Kidney (tissue), 14 donors: Measurements from ENCODE around the gene SEC31A. TPM values are rescaled to one million over a fixed set of nuclear protein-coding genes. Genes with fewer than 3 reads are reported as not detected.

Experiments used
- DNase-seq, 5 donors: peaks; one replicate each; pipeline ENCODE4 v3.0.0-alpha.2; 2013 to 2020
- FAIRE-seq: peaks from 2 replicates; lab custom pipeline; 2012; peaks lifted over from hg19 to GRCh38; lab: Jason Lieb, UNC
- H3K27ac ChIP-seq, 2 donors: one replicate each; pipeline ENCODE4 v1.7.0; 2013; ENCODE audit warnings: low read depth in 2 of 2, low read length in 2 of 2, inconsistent platforms in 1 of 2
- H3K27me3 ChIP-seq: one replicate; pipeline ENCODE4 v1.7.1; 2013; ENCODE audit warnings: low read length, inconsistent platforms; ENCODE audit not compliant: control insufficient read depth, insufficient read depth
- H3K36me3 ChIP-seq, 3 donors: one replicate each; pipeline versions ENCODE4 v1.7.0 to v1.7.1; 2013; ENCODE audit warnings: low read length in 3 of 3, control low read depth in 1 of 3, inconsistent platforms in 1 of 3; ENCODE audit not compliant: insufficient read depth in 3 of 3, control insufficient read depth in 2 of 3
- H3K4me1 ChIP-seq, 3 donors: one replicate each; pipeline versions ENCODE4 v1.7.0 to v1.7.1; 2013; ENCODE audit warnings: low read length in 3 of 3, inconsistent platforms in 1 of 3, low read depth in 1 of 3; ENCODE audit not compliant: control insufficient read depth in 2 of 3, insufficient read depth in 2 of 3
- H3K4me3 ChIP-seq, 3 donors: one replicate each; pipeline versions ENCODE4 v1.7.0 to v1.8.1; 2013; ENCODE audit warnings: low read length in 3 of 3, control low read depth in 1 of 3, inconsistent platforms in 1 of 3
- H3K9ac ChIP-seq, 3 donors: one replicate each; pipeline versions ENCODE4 v1.7.0 to v1.7.1; 2013; ENCODE audit warnings: low read length in 3 of 3, control low read depth in 1 of 3, inconsistent platforms in 1 of 3
- H3K9me3 ChIP-seq, 3 donors: one replicate each; pipeline versions ENCODE4 v1.7.0 to v1.7.1; 2013; ENCODE audit warnings: low read length in 3 of 3, control low read depth in 1 of 3, inconsistent platforms in 1 of 3; ENCODE audit not compliant: control insufficient read depth in 2 of 3, insufficient read depth in 1 of 3
- intact Hi-C: fragments of 100-400 bp; cut with DNase I; formaldehyde crosslinking; loops from one replicate; pipeline ENCODE4 v1.11.1; 2022
- polyA plus RNA-seq: library from polyadenylated mRNA; stranded (reverse); fragments of 350-450 nt; fragmentation: Illumina TruSeq; extraction: RNeasy Lipid Tissue Mini Kit (QIAGEN cat#74804); gene quantifications from one replicate; pipeline ENCODE4 v1.2.3, GENCODE V29; 2014; ENCODE audit warnings: low read depth, low replicate concordance; ENCODE audit not compliant: insufficient read depth
- total RNA-seq: library from RNA; stranded (reverse); fragmentation: NEBNext Ultra II Directional; extraction: Animal tissue kit (Norgen Biotek cat#: 25700); gene quantifications from one replicate; pipeline ENCODE4 v1.2.1, GENCODE V29; 2021
- TF ChIP-seq, protein P1 (sequence below): IDR thresholded peaks from 3 replicates; pipeline ENCODE4 v1.5.1; 2012; ENCODE audit warnings: mild to moderate bottlenecking, moderate library complexity, borderline replicate concordance; ENCODE audit not compliant: insufficient read depth; ENCODE audit errors: extremely low read depth
- donor health status: control.
- donor health status: control.
- donor health status: control.
- donor health status: control.
- donor health status: control.
- donor health status: DM: yes; HTN: yes; CAD: no.
- donor health status: Normal renal cell carcinoma (clear cell type).

Gene SEC31A
- total and polyA plus RNA-seq, 2 donors from 2014 or later = 104 to 204 TPM

GRCh38 chr4:82803746-82804145 is 87.2 kb downstream of the SEC31A start:
- Histone ChIP-seq H3K27me3 (no peaks in the 10 kb centered on the region), H3K9me3 (no peaks in the 10 kb centered on the region), H3K4me1 (no peaks in the 10 kb centered on the region), H3K27ac (no peak overlapping the region), H3K36me3 (no peaks in the 10 kb centered on the region), H3K4me3 (no peak overlapping the region), H3K9ac (no peak overlapping the region)
- intact Hi-C loops = no loop called here
- FAIRE-seq = no peak
- no peak for DNase-seq
- TF ChIP-seq, protein P1, sequence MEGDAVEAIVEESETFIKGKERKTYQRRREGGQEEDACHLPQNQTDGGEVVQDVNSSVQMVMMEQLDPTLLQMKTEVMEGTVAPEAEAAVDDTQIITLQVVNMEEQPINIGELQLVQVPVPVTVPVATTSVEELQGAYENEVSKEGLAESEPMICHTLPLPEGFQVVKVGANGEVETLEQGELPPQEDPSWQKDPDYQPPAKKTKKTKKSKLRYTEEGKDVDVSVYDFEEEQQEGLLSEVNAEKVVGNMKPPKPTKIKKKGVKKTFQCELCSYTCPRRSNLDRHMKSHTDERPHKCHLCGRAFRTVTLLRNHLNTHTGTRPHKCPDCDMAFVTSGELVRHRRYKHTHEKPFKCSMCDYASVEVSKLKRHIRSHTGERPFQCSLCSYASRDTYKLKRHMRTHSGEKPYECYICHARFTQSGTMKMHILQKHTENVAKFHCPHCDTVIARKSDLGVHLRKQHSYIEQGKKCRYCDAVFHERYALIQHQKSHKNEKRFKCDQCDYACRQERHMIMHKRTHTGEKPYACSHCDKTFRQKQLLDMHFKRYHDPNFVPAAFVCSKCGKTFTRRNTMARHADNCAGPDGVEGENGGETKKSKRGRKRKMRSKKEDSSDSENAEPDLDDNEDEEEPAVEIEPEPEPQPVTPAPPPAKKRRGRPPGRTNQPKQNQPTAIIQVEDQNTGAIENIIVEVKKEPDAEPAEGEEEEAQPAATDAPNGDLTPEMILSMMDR = no peak

DNA sequence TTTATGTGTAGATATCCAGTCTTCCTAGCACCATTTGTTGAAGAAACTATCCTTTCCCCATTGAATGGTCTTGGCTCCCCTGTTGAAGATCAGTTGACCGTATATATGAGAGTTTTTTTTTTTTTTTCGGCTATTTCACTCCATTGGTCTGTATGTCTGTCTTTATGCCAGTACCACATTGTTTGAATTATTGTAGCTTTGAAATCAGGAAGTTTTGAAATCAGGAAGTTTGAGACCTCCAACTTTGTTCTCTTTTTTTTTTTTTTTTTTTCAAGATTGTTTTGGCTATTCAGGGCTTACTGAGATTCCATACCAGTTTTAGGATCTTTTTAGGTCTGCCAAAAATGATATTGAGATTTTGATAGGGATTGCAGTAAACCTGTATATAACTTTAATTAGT is 88.0 kb downstream of the SEC31A start:
- H3K27ac ChIP-seq = no peak overlapping the region
- TF ChIP-seq, protein P1 = no peak
- no peaks in the 10 kb centered on the region for H3K27me3 ChIP-seq
- H3K4me1 ChIP-seq = no peaks in the 10 kb centered on the region
- no peak overlapping the region for H3K4me3 ChIP-seq
- intact Hi-C loops = no loop called here
- DNase-seq (no peak), FAIRE-seq (no peak)
- H3K9me3 ChIP-seq = no peaks in the 10 kb centered on the region
- no peak overlapping the region for H3K9ac ChIP-seq
- H3K36me3 ChIP-seq = no peaks in the 10 kb centered on the region

DNA sequence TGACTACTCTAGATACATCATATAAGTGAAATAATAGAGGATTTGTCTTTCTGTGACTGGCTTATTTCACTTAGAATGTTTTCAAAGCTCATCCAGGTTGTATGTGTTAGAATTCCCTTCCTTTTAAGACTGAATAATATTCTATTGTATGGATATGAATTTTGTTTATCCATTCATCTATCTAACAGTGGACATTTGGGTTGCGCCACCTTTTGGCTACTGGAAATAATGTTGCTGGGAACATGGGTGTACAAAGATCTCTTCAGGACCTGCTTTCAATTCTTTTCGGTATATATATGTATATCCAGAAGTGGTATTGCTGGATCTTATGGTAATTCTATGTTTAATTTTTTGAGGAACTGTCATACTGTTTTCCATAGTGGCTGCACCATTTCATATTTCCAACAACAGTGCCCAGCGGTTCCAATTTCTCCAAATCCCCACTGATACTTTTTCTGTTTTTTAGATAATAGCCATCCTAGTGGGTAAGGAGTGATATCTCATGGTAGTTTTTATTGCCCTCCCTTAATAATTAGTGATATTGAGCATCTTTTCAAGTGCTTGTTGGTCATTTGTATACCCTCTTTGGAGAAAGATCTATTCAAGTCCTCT is 88.9 kb downstream of the SEC31A start:
- DNase-seq (peak in 1 of 5 donors; percentile 33), FAIRE-seq (peak; percentile 17)
- no peak overlapping the region for H3K27ac ChIP-seq
- no peak overlapping the region for H3K4me3 ChIP-seq
- intact Hi-C loops = no loop called here
- H3K36me3 ChIP-seq = no peaks in the 10 kb centered on the region
- H3K4me1 ChIP-seq = peaks cover 0 to 2% (median under 1%) of the 10 kb centered on the region in 3 donors
- H3K9ac ChIP-seq = no peak overlapping the region
- TF ChIP-seq, protein P1 = peak; percentile 25
- H3K27me3 ChIP-seq = no peaks in the 10 kb centered on the region
- no peaks in the 10 kb centered on the region for H3K9me3 ChIP-seq
